OCI-LY7 (cell line): ENCODE data around the gene CIART. TPM values are rescaled to one million over a fixed set of nuclear protein-coding genes. Genes with fewer than 3 reads are reported as not detected.
A peak's percentile ranks its signal among the peaks of the same experiment; 100 is the strongest.

Source experiments
- BruUV-seq: library from RNA; stranded (reverse); fragments of 400-500 nt; replicated peaks from 2 replicates; lab custom pipeline; 2021; lab: Mats Ljungman, UMichigan
- CTCF ChIA-PET: fragments of 300-600 bp; sonication (Branson Sonifier 250); formaldehyde crosslinking; loops from one replicate; lab custom pipeline; 2022; ENCODE audit warnings: antibody characterized with exemption; ENCODE audit not compliant: unreplicated experiment; lab: Charles Lee
- POLR2A ChIA-PET: fragments of 300-600 bp; sonication (Branson Sonifier 250); formaldehyde crosslinking; loops from one replicate; lab custom pipeline; 2022; ENCODE audit warnings: antibody characterized with exemption; lab: Charles Lee
- DNase-seq: peaks from one replicate; pipeline ENCODE4 v3.0.0-alpha.2; 2015; ENCODE audit warnings: low spot score
- H2AFZ ChIP-seq: fragments of 200-600 bp; sonication (generic), shearing (Covaris generic); 2 replicates; pipeline ENCODE4 v1.6.1; 2014; ENCODE audit warnings: mild to moderate bottlenecking, antibody characterized with exemption, low read length, moderate library complexity
- H3K27ac ChIP-seq: fragments of 200-600 bp; sonication (generic); 2 replicates; pipeline ENCODE4 v1.5.1; 2014; ENCODE audit warnings: mixed run types, low read depth, mild to moderate bottlenecking, moderate library complexity, low read length, inconsistent platforms; ENCODE audit not compliant: poor library complexity, severe bottlenecking
- H3K36me3 ChIP-seq: fragments of 200-600 bp; sonication (generic); 2 replicates; pipeline ENCODE4 v1.6.1; 2014; ENCODE audit warnings: mild to moderate bottlenecking, antibody characterized with exemption, low read length, moderate library complexity, mixed read lengths; ENCODE audit not compliant: insufficient read depth
- H3K4me1 ChIP-seq: fragments of 200-600 bp; sonication (generic); 2 replicates; pipeline ENCODE4 v1.5.1; 2014; ENCODE audit warnings: mild to moderate bottlenecking, low read length; ENCODE audit not compliant: insufficient read depth, poor library complexity, severe bottlenecking
- H3K4me2 ChIP-seq: fragments of 200-600 bp; sonication (generic); 2 replicates; pipeline ENCODE4 v1.6.1; 2014; ENCODE audit warnings: mild to moderate bottlenecking, low read length
- H3K4me3 ChIP-seq: fragments of 200-600 bp; sonication (generic); 2 replicates; pipeline ENCODE4 v1.5.1; 2014; ENCODE audit warnings: mild to moderate bottlenecking, low read depth, low read length; ENCODE audit not compliant: poor library complexity, severe bottlenecking
- H3K79me2 ChIP-seq: fragments of 200-600 bp; sonication (generic); 2 replicates; pipeline ENCODE4 v1.6.1; 2016; ENCODE audit warnings: low read depth, mild to moderate bottlenecking, low read length, moderate library complexity, mixed read lengths; ENCODE audit not compliant: insufficient read depth
- H3K9me2 ChIP-seq: fragments of 200-600 bp; sonication (generic); 2 replicates; pipeline ENCODE4 v1.6.1; 2016; ENCODE audit warnings: mild to moderate bottlenecking, low read length, mixed read lengths; ENCODE audit not compliant: insufficient read depth
- H3K9me3 ChIP-seq: fragments of 200-600 bp; sonication (generic); 2 replicates; pipeline ENCODE4 v1.6.1; 2014; ENCODE audit warnings: mild to moderate bottlenecking, mixed run types, low read length, mixed read lengths
- H4K20me1 ChIP-seq: fragments of 200-600 bp; sonication (generic); 2 replicates; pipeline ENCODE4 v1.6.1; 2014; ENCODE audit warnings: mild to moderate bottlenecking, antibody characterized with exemption, low read length, moderate library complexity, mixed read lengths; ENCODE audit not compliant: insufficient read depth
- EZH2phosphoT487 ChIP-seq: fragments of 200-600 bp; sonication (generic); IDR thresholded peaks from 2 replicates; pipeline ENCODE4 v1.6.1; 2018; ENCODE audit warnings: low read depth, borderline replicate concordance, mild to moderate bottlenecking, mixed run types, antibody characterized with exemption, low read length, moderate library complexity, mixed read lengths
- intact Hi-C: fragments of 100-400 bp; cut with micrococcal nuclease; formaldehyde crosslinking; loops from one replicate; pipeline ENCODE4 v1.10.0; 2022; ENCODE audit not compliant: unreplicated experiment
- small RNA-seq: library from RNA; depleted of rRNA; stranded (forward); fragments of <200 nt; gene quantifications from one replicate; pipeline ENCODE3, GENCODE V24; 2014
- total RNA-seq, 2 experiments: library from RNA; depleted of rRNA in 1 of 2; stranded (reverse); fragments of >200 nt in 1 of 2; shearing (Covaris generic) in 1 of 2; gene quantifications; 2 replicates each; pipeline ENCODE4 v1.2.3, GENCODE V29; 2014 to 2022
- TF ChIP-seq, protein P1 (sequence below): fragments of 200-600 bp; sonication (generic); conservative IDR thresholded peaks from 2 replicates; pipeline ENCODE4 v1.5.1; 2014; ENCODE audit warnings: mild to moderate bottlenecking, antibody characterized with exemption, low read length, moderate library complexity, mixed read lengths

The CIART gene
- total RNA-seq, 2 experiments from 2014 or later: 0.68 TPM; not detected in 1

DNA sequence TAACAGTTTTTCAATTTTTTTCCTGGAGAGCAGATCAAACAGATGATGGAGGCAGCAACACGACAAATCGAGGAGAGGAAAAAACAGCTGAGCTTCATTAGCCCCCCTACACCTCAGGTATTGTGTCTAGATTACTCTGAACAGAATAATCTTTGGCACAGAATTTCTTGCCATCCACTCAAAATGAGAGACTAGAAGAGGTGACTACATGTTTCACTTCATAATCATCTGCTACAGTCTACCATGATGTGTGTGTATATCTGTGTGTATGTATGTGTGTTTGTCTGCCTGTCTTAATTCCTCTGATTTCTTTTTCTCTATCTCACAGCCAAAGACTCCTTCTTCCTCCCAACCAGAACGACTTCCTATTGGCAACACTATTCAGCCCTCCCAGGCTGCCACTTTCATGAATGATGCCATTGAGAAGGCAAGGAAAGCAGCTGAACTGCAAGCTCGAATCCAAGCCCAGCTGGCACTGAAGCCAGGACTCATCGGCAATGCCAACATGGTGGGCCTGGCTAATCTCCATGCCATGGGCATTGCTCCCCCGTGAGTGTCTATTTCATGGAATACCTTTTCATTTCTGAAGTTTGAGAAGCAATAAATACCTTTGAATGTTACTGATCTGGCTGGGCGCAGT, 50.4 kb downstream of the CIART start:
- no peaks in the 10 kb centered on the region for H3K9me3 ChIP-seq
- no peak for DNase-seq
- no peaks in the 10 kb centered on the region for H3K9me2 ChIP-seq
- no peaks in the 10 kb centered on the region for H3K4me1 ChIP-seq
- BruUV-seq: no TSS peak
- intact Hi-C loops: no loop called here
- H3K79me2 ChIP-seq: no peaks in the 10 kb centered on the region
- H2AFZ ChIP-seq: no peak overlapping the region
- no peak overlapping the region for H3K4me3 ChIP-seq
- TF ChIP-seq, protein P1, sequence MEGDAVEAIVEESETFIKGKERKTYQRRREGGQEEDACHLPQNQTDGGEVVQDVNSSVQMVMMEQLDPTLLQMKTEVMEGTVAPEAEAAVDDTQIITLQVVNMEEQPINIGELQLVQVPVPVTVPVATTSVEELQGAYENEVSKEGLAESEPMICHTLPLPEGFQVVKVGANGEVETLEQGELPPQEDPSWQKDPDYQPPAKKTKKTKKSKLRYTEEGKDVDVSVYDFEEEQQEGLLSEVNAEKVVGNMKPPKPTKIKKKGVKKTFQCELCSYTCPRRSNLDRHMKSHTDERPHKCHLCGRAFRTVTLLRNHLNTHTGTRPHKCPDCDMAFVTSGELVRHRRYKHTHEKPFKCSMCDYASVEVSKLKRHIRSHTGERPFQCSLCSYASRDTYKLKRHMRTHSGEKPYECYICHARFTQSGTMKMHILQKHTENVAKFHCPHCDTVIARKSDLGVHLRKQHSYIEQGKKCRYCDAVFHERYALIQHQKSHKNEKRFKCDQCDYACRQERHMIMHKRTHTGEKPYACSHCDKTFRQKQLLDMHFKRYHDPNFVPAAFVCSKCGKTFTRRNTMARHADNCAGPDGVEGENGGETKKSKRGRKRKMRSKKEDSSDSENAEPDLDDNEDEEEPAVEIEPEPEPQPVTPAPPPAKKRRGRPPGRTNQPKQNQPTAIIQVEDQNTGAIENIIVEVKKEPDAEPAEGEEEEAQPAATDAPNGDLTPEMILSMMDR: no peak
- no peak for TF ChIP-seq EZH2phosphoT487
- H3K4me2 ChIP-seq: no peak overlapping the region
- CTCF ChIA-PET: no interaction called here
- POLR2A ChIA-PET: no interaction called here
- no peaks in the 10 kb centered on the region for H4K20me1 ChIP-seq
- H3K36me3 ChIP-seq: peaks cover 91% of the 10 kb centered on the region
- H3K27ac ChIP-seq: no peak overlapping the region

Small RNA genes within 50 kb of the gene (small RNA-seq; reads per million reads assigned to genes)
- gene RNU2-17P: 2.2 reads per million, percentile 80 among the genes with 10 or more reads in this experiment

Other genes starting within 250 kb of the CIART start
- gene VPS45, start 214.8 kb upstream of the CIART start, total RNA-seq (2014; rRNA removed; shearing (Covaris generic)): 38.9 and 40.2 TPM in 2 replicates
- 54.4 and 58.2 TPM in 2 replicates for gene VPS45, start 214.8 kb upstream of the CIART start, total RNA-seq (2022)
- gene PLEKHO1, start 132.6 kb upstream of the CIART start, total RNA-seq (2014; rRNA removed; shearing (Covaris generic)): 122 and 127 TPM in 2 replicates
- 75.5 and 82.4 TPM in 2 replicates for gene PLEKHO1, start 132.6 kb upstream of the CIART start, total RNA-seq (2022)
- 52.8 and 73.5 TPM in 2 replicates for gene ANP32E, start 46.4 kb upstream of the CIART start, total RNA-seq (2014; rRNA removed; shearing (Covaris generic))
- gene ANP32E, start 46.4 kb upstream of the CIART start, total RNA-seq (2022): 152 and 170 TPM in 2 replicates
- not detected in 2 replicates for gene CA14, start 24.8 kb upstream of the CIART start, total RNA-seq (2014; rRNA removed; shearing (Covaris generic))
- gene CA14, start 24.8 kb upstream of the CIART start, total RNA-seq (2022): not detected in 2 replicates
- gene APH1A, start 13.5 kb upstream of the CIART start, total RNA-seq (2014; rRNA removed; shearing (Covaris generic)): 83.3 and 113 TPM in 2 replicates
- 122 and 124 TPM in 2 replicates for gene APH1A, start 13.5 kb upstream of the CIART start, total RNA-seq (2022)
- gene C1orf54, start 9.8 kb upstream of the CIART start, total RNA-seq (2014; rRNA removed; shearing (Covaris generic)): 0.44 TPM in 1 of 2 replicates, not detected in the other
- 0.61 and 1.5 TPM in 2 replicates for gene C1orf54, start 9.8 kb upstream of the CIART start, total RNA-seq (2022)
- 64.8 and 80.0 TPM in 2 replicates for gene MRPS21, start 11.3 kb downstream of the CIART start, total RNA-seq (2014; rRNA removed; shearing (Covaris generic))
- 74.2 and 75.5 TPM in 2 replicates for gene MRPS21, start 11.3 kb downstream of the CIART start, total RNA-seq (2022)
- gene PRPF3, start 39.0 kb downstream of the CIART start, total RNA-seq (2014; rRNA removed; shearing (Covaris generic)): 46.6 and 49.2 TPM in 2 replicates
- gene PRPF3, start 39.0 kb downstream of the CIART start, total RNA-seq (2022): 77.7 and 77.8 TPM in 2 replicates
- 12.7 and 17.0 TPM in 2 replicates for gene RPRD2, start 81.6 kb downstream of the CIART start, total RNA-seq (2014; rRNA removed; shearing (Covaris generic))
- 38.6 and 39.7 TPM in 2 replicates for gene RPRD2, start 81.6 kb downstream of the CIART start, total RNA-seq (2022)
- gene TARS2, start 204.9 kb downstream of the CIART start, total RNA-seq (2014; rRNA removed; shearing (Covaris generic)): 29.4 and 42.0 TPM in 2 replicates
- gene TARS2, start 204.9 kb downstream of the CIART start, total RNA-seq (2022): 55.3 and 62.5 TPM in 2 replicates
- 0.70 and 2.0 TPM in 2 replicates for gene ECM1, start 225.6 kb downstream of the CIART start, total RNA-seq (2014; rRNA removed; shearing (Covaris generic))
- gene ECM1, start 225.6 kb downstream of the CIART start, total RNA-seq (2022): 2.7 and 3.8 TPM in 2 replicates
- 0.47 and 2.8 TPM in 2 replicates for gene FALEC, start 233.2 kb downstream of the CIART start, total RNA-seq (2014; rRNA removed; shearing (Covaris generic))
- 1.9 and 2.7 TPM in 2 replicates for gene FALEC, start 233.2 kb downstream of the CIART start, total RNA-seq (2022)